K562 (cell line): ENCODE results near the gene EFEMP2. TPM values are rescaled to one million over a fixed set of nuclear protein-coding genes. Genes with fewer than 3 reads are reported as not detected.

Source experiments
- ATF7 ChIP-seq: fragments of 450-650 bp; IDR thresholded peaks from 2 replicates; pipeline ENCODE4 v1.7.1; 2014; ENCODE audit warnings: mild to moderate bottlenecking, moderate library complexity
- CREB1 ChIP-seq, 2 experiments: sonication (generic) in 1 of 2; formaldehyde crosslinking in 1 of 2; IDR thresholded peaks; 2 replicates each; pipeline versions ENCODE4 v1.6.1 to v1.8.0; 2012 to 2022; ENCODE audit warnings: inconsistent platforms in 1 of 2, mild to moderate bottlenecking in 1 of 2, missing genetic modification reagents in 1 of 2, moderate library complexity in 1 of 2
- CREM ChIP-seq: IDR thresholded peaks from 2 replicates; pipeline ENCODE4 v1.6.1; 2014; ENCODE audit warnings: antibody characterized with exemption, low read depth
- CTCF ChIP-seq, 3 experiments: IDR thresholded peaks in 2 of 3; conservative IDR thresholded peaks in 1 of 3; 2 replicates each; pipeline ENCODE4 v1.5.1; 2011 to 2012; ENCODE audit warnings: low read length in 3 of 3, mild to moderate bottlenecking in 3 of 3, control low read depth in 2 of 3, improper control_type of control experiment in 1 of 3, inconsistent platforms in 1 of 3, low read depth in 1 of 3, mixed read lengths in 1 of 3, moderate library complexity in 1 of 3; ENCODE audit not compliant: insufficient read depth in 2 of 3
- PHB ChIP-seq: fragments of 250-450 bp; sonication (Bioruptor Pico); IDR thresholded peaks from 2 replicates; pipeline ENCODE4 v1.5.0; 2021
- PTRF ChIP-seq: fragments of 450-650 bp; IDR thresholded peaks from 2 replicates; pipeline ENCODE4 v1.6.1; 2016; ENCODE audit warnings: mild to moderate bottlenecking, missing genetic modification characterization, missing compliant biosample characterization
- TAL1 ChIP-seq: fragments of 450-650 bp; IDR thresholded peaks from 2 replicates; pipeline ENCODE4 v1.6.1; 2016; ENCODE audit warnings: mild to moderate bottlenecking
- ZNF12 ChIP-seq: sonication (generic); formaldehyde crosslinking; IDR thresholded peaks from 2 replicates; pipeline ENCODE4 v1.4.0; 2020; ENCODE audit warnings: mild to moderate bottlenecking, missing genetic modification reagents
- ZNF277 ChIP-seq: fragments of 250-450 bp; sonication (Bioruptor Pico); IDR thresholded peaks from 2 replicates; pipeline ENCODE4 v1.8.0; 2022; ENCODE audit warnings: inconsistent platforms, mild to moderate bottlenecking, moderate library complexity, borderline replicate concordance
- ZNF584 ChIP-seq: fragments of 200-800 bp; sonication (Bioruptor generic); IDR thresholded peaks from 2 replicates; pipeline ENCODE4 v1.6.1; 2016; ENCODE audit warnings: low read depth, mild to moderate bottlenecking, missing genetic modification characterization, missing compliant biosample characterization
- ZSCAN32 ChIP-seq: fragments of 450-650 bp; formaldehyde crosslinking; IDR thresholded peaks from 2 replicates; pipeline ENCODE4 v1.4.0; 2020; ENCODE audit warnings: mild to moderate bottlenecking, moderate library complexity
- polyA plus RNA-seq, 8 experiments: library from polyadenylated mRNA; depleted of rRNA in 4 of 8; stranded (reverse) in 5 of 8; unstranded in 3 of 8; fragments of >200 nt; fragmentation: Nextera tagmentation in 2 of 8; fragmentation: Illumina TruSeq in 1 of 8; extraction: Ambion mirVana in 2 of 8; extraction: Trizol in 1 of 8; gene quantifications; 2 replicates each; pipeline versions ENCODE4 v1.2.1 to v1.2.3, GENCODE V29; 2011 to 2014; ENCODE audit warnings: inconsistent platforms in 1 of 8, missing spikeins in 1 of 8
- total RNA-seq, 7 experiments: library from RNA; depleted of rRNA in 6 of 7; stranded (reverse); fragments of >200 nt in 6 of 7; fragmentation: Illumina TruSeq in 2 of 7; extraction: Trizol in 2 of 7; gene quantifications; 2 replicates each; pipeline versions ENCODE4 v1.2.1 to v1.2.3, GENCODE V29; 2011 to 2021; ENCODE audit warnings: low replicate concordance in 1 of 7
- TF ChIP-seq, protein P1 (sequence below), 2 experiments: fragments of 450-650 bp; IDR thresholded peaks; 2 replicates each; pipeline ENCODE4 v1.6.1; 2016; ENCODE audit warnings: mild to moderate bottlenecking in 2 of 2, borderline replicate concordance in 1 of 2, low read depth in 1 of 2, moderate library complexity in 1 of 2
- TF ChIP-seq, protein P2 (sequence below): sonication (generic); formaldehyde crosslinking; IDR thresholded peaks from 2 replicates; pipeline ENCODE4 v1.8.0; 2023; ENCODE audit warnings: mild to moderate bottlenecking, missing genetic modification reagents

Gene EFEMP2
- total and polyA plus RNA-seq, 9 of the 15 experiments (the other 6 are each of a cell fraction or from before 2014, with no cell fraction given), result 0.07 to 2.9 (median 0.69) TPM; not detected in 1

DNA sequence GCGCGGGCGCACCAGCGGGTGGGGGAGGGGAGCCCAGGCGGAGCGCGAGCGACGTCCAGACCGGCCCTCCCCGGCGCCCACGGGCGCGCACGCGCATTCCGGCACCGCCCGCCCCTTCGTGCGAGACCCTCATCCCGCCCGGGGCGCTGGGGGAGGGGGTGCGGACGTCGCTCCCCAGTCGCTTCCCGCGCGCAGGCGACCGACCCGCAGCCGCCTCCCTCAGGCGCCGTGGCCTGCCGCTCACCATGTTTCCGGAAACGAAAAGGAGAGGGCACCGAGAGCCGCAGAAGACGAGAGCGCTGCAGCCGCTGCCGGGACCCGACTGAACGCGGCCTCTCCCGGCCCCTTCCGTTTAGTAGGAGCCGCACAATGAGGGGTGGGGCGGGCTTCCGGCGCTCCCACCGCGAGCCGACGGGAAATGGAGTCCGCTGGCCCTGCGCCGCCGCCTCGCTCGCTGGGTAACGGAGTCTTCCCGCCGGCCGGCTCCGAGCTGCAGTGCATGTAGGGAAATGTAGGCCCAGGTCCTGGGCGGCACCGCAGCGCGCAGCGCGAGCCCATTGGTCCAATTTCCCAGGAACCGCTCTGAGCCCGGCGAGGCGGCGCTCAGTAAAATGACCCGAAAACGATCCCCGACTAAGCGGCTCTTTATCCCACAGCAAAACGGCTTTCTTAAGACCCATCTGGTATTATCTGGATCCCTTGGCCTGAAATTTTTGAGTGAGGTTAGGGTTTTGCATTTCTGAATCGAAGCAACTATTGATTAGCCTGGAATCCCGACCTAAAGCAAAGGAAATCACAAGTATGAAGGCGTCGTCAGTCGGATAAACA, 14.5 kb downstream of the EFEMP2 start, which contains the start of gene CFL1 (continued):
- TF ChIP-seq, protein P1, sequence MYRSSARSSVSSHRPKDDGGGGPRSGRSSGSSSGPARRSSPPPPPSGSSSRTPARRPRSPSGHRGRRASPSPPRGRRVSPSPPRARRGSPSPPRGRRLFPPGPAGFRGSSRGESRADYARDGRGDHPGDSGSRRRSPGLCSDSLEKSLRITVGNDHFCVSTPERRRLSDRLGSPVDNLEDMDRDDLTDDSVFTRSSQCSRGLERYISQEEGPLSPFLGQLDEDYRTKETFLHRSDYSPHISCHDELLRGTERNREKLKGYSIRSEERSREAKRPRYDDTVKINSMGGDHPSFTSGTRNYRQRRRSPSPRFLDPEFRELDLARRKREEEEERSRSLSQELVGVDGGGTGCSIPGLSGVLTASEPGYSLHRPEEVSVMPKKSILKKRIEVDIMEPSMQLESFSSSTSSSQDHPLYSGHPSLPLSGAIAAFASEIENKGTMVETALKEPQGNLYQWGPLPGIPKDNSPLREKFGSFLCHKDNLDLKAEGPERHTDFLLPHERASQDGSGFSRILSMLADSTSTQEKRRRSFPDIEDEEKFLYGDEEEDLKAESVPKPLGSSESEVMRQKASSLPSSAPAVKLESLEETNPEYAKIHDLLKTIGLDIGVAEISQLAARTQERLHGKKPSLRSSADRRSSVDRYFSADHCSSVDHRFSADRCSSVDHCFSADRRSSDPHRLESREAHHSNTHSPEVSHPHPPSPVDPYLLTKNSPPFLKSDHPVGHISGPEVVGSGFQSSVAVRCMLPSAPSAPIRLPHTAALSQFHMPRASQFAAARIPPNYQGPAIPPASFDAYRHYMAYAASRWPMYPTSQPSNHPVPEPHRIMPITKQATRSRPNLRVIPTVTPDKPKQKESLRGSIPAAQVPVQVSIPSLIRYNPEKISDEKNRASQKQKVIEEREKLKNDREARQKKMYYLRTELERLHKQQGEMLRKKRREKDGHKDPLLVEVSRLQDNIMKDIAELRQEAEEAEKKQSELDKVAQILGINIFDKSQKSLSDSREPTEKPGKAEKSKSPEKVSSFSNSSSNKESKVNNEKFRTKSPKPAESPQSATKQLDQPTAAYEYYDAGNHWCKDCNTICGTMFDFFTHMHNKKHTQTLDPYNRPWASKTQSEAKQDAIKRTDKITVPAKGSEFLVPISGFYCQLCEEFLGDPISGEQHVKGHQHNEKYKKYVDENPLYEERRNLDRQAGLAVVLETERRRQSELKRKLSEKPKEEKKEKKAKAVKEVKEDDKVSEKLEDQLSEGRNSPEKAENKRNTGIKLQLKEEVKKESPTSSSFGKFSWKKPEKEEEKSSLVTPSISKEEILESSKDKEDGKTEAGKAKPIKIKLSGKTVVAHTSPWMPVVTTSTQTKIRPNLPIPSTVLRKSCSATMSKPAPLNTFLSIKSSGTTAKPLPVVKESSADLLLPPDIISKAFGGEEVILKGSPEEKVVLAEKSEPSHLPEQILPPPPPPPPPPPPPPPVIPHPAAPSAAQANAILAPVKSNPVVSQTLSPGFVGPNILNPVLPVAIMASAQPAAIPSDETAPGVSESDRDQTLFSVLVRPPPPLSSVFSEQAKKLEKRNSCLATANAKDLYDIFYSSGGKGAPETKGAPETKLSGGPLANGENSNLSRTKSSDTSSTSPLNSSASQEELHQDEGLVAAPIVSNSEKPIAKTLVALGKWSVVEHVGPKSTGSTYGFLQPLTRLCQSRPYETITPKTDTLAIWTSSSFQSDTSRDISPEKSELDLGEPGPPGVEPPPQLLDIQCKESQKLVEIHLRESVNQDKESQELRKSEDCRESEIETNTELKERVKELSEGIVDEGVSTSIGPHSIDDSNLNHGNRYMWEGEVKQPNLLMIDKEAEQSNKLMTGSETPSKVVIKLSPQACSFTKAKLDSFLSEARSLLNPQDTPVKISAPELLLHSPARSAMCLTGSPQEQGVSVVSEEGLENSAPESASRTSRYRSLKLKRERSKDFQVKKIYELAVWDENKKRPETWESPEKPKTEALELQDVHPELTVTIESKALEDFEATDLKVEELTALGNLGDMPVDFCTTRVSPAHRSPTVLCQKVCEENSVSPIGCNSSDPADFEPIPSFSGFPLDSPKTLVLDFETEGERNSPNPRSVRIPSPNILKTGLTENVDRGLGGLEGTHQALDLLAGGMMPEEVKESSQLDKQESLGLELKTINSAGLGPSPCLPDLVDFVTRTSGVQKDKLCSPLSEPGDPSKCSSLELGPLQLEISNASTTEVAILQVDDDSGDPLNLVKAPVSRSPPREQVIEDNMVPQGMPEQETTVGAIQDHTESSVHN (IDR thresholded peaks at IDR 0.05; ENCODE audit: borderline replicate concordance in 1 of 2, low read depth in 1 of 2), result no peak
- 0 out of 2 replicates have a peak, but pooled peaks have one; percentile 65 for TF ChIP-seq ZSCAN32 (CRISPR knock-in tag)
- no peak for TF ChIP-seq ZNF584 (CRISPR knock-in tag)
- no peak; a peak in 1 of 6 replicates for TF ChIP-seq CTCF (IDR thresholded peaks at IDR 0.05 in 2 of 3, conservative IDR thresholded peaks at IDR 0.05 in 1 of 3; ENCODE audit: insufficient read depth in 2 of 3, low read depth in 1 of 3, low read length in 3 of 3)
- no peak for TF ChIP-seq ZNF277 (CRISPR knock-in tag)
- TF ChIP-seq PTRF (tag), result no peak
- TF ChIP-seq PHB, result no peak
- no peak for TF ChIP-seq ZNF12
- peak; percentile 74 for TF ChIP-seq ATF7
- peak; percentile 59; the same call in 1 of the 2 replicates for TF ChIP-seq CREB1 (IDR thresholded peaks at IDR 0.05)
- TF ChIP-seq CREB1 (CRISPR knock-in tag; IDR thresholded peaks at IDR 0.05), result peak; percentile 75; the same call in 1 of the 2 replicates
- peak; percentile 90 for TF ChIP-seq CREM
- TF ChIP-seq, protein P2, sequence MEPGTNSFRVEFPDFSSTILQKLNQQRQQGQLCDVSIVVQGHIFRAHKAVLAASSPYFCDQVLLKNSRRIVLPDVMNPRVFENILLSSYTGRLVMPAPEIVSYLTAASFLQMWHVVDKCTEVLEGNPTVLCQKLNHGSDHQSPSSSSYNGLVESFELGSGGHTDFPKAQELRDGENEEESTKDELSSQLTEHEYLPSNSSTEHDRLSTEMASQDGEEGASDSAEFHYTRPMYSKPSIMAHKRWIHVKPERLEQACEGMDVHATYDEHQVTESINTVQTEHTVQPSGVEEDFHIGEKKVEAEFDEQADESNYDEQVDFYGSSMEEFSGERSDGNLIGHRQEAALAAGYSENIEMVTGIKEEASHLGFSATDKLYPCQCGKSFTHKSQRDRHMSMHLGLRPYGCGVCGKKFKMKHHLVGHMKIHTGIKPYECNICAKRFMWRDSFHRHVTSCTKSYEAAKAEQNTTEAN (CRISPR knock-in tag), result no peak; the same call in 1 of the 2 replicates
- TF ChIP-seq TAL1, result no peak
